HPDE6-E6E7 (cell line): ENCODE results near the gene HELQ.

Experiments
- DNase-seq: peaks from one replicate; pipeline ENCODE4 v3.0.0; 2011; ENCODE audit warnings: missing footprints; ENCODE audit errors: extremely low spot score

The HELQ gene

GRCh38 chr4:83372931-83373330 lies 82.7 kb downstream of the HELQ start:
- DNase-seq: no peak

- no peak for DNase-seq
These were observed 83.7 kb downstream of the HELQ start for GRCh38 chr4:83371936-83372335.

GRCh38 chr4:83371235-83371634 lies 84.4 kb downstream of the HELQ start:
- no peak for DNase-seq

- no peak for DNase-seq
These were observed 85.0 kb downstream of the HELQ start for GRCh38 chr4:83370640-83370906.

GRCh38 chr4:83369831-83370639 lies 85.6 kb downstream of the HELQ start:
- DNase-seq: no peak

DNA sequence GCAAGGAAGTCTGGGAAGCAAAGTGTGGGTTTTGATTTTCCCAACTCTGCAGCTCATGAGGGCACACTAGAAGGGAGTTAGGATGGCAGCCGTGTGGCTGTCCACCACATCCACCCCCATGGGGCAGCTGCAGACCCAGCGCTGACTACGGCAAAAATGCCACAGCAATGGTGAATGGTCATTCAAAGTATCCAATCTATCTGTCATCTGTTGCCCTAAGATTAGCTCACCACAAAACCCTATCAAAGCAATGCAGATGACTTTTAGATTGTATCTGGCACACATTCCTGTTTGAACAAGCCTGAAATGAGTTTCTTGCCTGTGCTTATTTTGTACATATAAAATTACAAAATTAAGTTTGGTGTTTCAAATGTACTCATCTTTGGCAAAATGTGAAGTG lies 91.3 kb downstream of the HELQ start:
- no peak for DNase-seq

- DNase-seq: no peak
These were observed 92.9 kb downstream of the HELQ start for GRCh38 chr4:83362492-83363329.

GRCh38 chr4:83361416-83362103 lies 94.1 kb downstream of the HELQ start:
- no peak for DNase-seq

GRCh38 chr4:83360018-83360417 lies 95.6 kb downstream of the HELQ start:
- no peak for DNase-seq

- DNase-seq: no peak
These were observed 97.2 kb downstream of the HELQ start for GRCh38 chr4:83358410-83358809.
